Peyer's patch (tissue), 4 donors: Measurements from ENCODE around the gene G6PC2.

Experiments used
- POLR2A ChIP-seq, 2 donors: fragments of 450-650 bp; IDR thresholded peaks; one replicate each; pipeline ENCODE4 v1.5.1; 2017; ENCODE audit warnings: antibody characterized with exemption in 2 of 2, mild to moderate bottlenecking in 2 of 2, moderate library complexity in 2 of 2
- TF ChIP-seq, protein P1 (sequence below), 6 experiments: fragments of 450-650 bp in 4 of 6; fragments of 200-600 bp in 2 of 6; sonication (generic) in 1 of 6; IDR thresholded peaks; one replicate each; pipeline ENCODE4 v1.5.1; 2017 to 2019; ENCODE audit warnings: antibody characterized with exemption in 6 of 6, mild to moderate bottlenecking in 3 of 6, moderate library complexity in 1 of 6

DNA sequence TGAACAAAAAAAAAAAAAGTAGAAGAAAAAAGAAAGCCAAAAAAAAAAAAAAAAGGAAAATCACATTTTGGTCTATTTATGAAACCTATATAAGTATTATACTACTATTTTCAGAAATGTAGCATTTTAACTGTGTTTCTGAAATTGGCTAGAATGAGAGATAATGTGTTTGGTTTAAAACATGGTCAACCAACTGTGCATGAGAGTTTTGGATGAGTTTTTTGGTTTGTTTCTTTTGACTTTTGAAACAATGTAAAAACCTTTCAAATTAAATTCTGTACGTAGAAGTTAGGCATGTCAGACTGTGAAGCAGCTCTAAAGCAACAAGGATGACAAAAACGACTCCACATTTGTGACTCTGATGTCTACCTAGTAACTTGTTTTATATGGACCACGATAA is 45.5 kb upstream of the G6PC2 start:
- TF ChIP-seq POLR2A (IDR thresholded peaks at IDR 0.05) = no peak
- TF ChIP-seq, protein P1, sequence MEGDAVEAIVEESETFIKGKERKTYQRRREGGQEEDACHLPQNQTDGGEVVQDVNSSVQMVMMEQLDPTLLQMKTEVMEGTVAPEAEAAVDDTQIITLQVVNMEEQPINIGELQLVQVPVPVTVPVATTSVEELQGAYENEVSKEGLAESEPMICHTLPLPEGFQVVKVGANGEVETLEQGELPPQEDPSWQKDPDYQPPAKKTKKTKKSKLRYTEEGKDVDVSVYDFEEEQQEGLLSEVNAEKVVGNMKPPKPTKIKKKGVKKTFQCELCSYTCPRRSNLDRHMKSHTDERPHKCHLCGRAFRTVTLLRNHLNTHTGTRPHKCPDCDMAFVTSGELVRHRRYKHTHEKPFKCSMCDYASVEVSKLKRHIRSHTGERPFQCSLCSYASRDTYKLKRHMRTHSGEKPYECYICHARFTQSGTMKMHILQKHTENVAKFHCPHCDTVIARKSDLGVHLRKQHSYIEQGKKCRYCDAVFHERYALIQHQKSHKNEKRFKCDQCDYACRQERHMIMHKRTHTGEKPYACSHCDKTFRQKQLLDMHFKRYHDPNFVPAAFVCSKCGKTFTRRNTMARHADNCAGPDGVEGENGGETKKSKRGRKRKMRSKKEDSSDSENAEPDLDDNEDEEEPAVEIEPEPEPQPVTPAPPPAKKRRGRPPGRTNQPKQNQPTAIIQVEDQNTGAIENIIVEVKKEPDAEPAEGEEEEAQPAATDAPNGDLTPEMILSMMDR (IDR thresholded peaks at IDR 0.05) = no peak
